ENCODE measurements around the gene CDC42BPA. TPM values are rescaled to one million over a fixed set of nuclear protein-coding genes. Genes with fewer than 3 reads are reported as not detected.

The CDC42BPA gene
- total and polyA plus RNA-seq, 2 of the 13 experiments (the other 11 are each of a cell fraction or from before 2014, with no cell fraction given): 6.5 to 16.0 TPM

DNA sequence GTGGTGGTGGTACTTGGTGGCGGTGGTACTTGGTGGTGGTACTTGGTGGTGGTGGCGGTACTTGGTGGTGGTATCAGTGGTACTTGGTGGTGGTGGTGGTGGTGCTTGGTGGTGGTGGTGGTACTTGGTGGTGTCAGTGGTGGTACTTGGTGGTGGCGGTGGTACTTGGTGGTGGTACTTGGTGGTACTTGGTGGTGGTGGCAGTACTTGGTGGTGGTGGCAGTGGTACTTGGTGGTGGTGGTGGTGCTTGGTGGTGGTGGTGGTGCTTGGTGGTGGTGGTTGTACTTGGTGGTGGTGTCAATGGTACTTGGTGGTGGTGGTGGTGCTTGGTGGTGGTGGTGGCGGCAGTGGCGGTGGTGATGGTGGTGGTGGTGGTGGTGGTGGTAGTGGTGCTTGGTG, 358.0 kb downstream of the CDC42BPA start:
- DNase-seq (ENCODE audit: low spot score): no peak
- Histone ChIP-seq H3K36me3 (replicated peaks in 1 of 2; ENCODE audit: control insufficient read depth in 1 of 2, insufficient read depth in 2 of 2, low read length in 2 of 2) (peaks cover 8 to 30% of the 10 kb centered on the region in 2 experiments; a peak in 4 of 5 replicates), H3K27ac (ENCODE audit: extremely low read length, insufficient read depth, low read length) (no peak overlapping the region), H3K27me3 (ENCODE audit: control insufficient read depth in 1 of 2, insufficient read depth in 2 of 2, low read length in 2 of 2) (no peaks in the 10 kb centered on the region), H3K9me3 (ENCODE audit: low read length) (no peaks in the 10 kb centered on the region), H3K4me1 (ENCODE audit: insufficient read depth, low read length) (peaks cover 16% of the 10 kb centered on the region), H2AFZ (ENCODE audit: low read length) (no peak overlapping the region), H3K9ac (ENCODE audit: insufficient read depth, low read depth, low read length) (no peak overlapping the region), H3K4me3 (replicated peaks in 1 of 3; ENCODE audit: insufficient read depth in 1 of 3, low read depth in 2 of 3, low read length in 3 of 3) (no peak overlapping the region), H4K20me1 (ENCODE audit: insufficient read depth, low read length) (peaks cover 70% of the 10 kb centered on the region; the same call in 1 of the 2 replicates), H3K4me2 (ENCODE audit: low read depth, low read length) (no peak overlapping the region), H3K79me2 (ENCODE audit: insufficient read depth, low read length) (peaks cover 67% of the 10 kb centered on the region)
- POLR2A ChIA-PET: no interaction called here
- FAIRE-seq: no peak
- BruUV-seq (replicated peaks): no TSS peak
- TF ChIP-seq ZSCAN21 (CRISPR knock-in tag; IDR thresholded peaks at IDR 0.05; ENCODE audit: borderline replicate concordance): peak; percentile 81; the same call in 1 of the 2 replicates
- TF ChIP-seq ETV5 (CRISPR knock-in tag; IDR thresholded peaks at IDR 0.05; ENCODE audit: borderline replicate concordance): no peak
- ATAC-seq: no peak
- CTCF ChIA-PET (ENCODE audit: low intra/inter-chr PET ratio, low total read pairs): no interaction called here
- intact Hi-C loops (cut with micrococcal nuclease; ENCODE audit: unreplicated experiment): no loop called here
- WGBS (ENCODE audit: low lambda C conversion rate): 74% methylated on average over 5 of the region's 5 CpGs
- in situ Hi-C loops (cut with HindIII; ENCODE audit: extremely low pct_ligation_motif_present, low pct_unique_long_range_greater_than_20kb): no loop called here

DNA sequence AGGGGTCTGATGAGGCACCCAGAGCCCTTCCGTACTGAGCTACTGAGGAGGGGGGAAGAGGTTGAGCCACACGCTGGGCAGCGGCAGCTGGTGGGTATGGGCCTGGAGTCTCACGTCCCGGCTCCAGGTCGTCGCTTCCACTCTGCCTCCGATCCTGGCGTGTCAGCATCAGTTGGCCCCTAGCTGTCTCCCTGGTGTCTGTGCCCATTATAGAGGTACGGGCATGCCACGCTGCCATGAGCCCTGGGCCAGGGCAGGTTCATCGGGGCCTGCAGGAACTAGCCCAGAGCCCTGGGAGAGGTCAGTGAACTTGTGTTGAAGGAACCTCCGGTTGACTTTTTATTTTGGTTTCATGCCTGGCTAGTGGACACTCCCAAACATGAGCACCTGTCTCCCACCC, 360.0 kb downstream of the CDC42BPA start:
- Histone ChIP-seq H3K9me3 (ENCODE audit: low read length) (no peaks in the 10 kb centered on the region), H3K36me3 (replicated peaks in 1 of 2; ENCODE audit: control insufficient read depth in 1 of 2, insufficient read depth in 2 of 2, low read length in 2 of 2) (peaks cover 7 to 36% of the 10 kb centered on the region in 2 experiments; a peak in 4 of 5 replicates), H3K27me3 (ENCODE audit: control insufficient read depth in 1 of 2, insufficient read depth in 2 of 2, low read length in 2 of 2) (no peaks in the 10 kb centered on the region), H3K9ac (ENCODE audit: insufficient read depth, low read depth, low read length) (no peak overlapping the region), H3K79me2 (ENCODE audit: insufficient read depth, low read length) (peaks cover 85% of the 10 kb centered on the region), H2AFZ (ENCODE audit: low read length) (no peak overlapping the region), H3K4me1 (ENCODE audit: insufficient read depth, low read length) (0 out of 2 replicates have a peak, but pooled peaks cover 6% of the 10 kb centered on the region), H3K27ac (ENCODE audit: extremely low read length, insufficient read depth, low read length) (no peak overlapping the region), H3K4me2 (ENCODE audit: low read depth, low read length) (no peak overlapping the region), H4K20me1 (ENCODE audit: insufficient read depth, low read length) (peaks cover 71% of the 10 kb centered on the region; the same call in 1 of the 2 replicates), H3K4me3 (replicated peaks in 1 of 3; ENCODE audit: insufficient read depth in 1 of 3, low read depth in 2 of 3, low read length in 3 of 3) (no peak overlapping the region)
- in situ Hi-C loops (cut with HindIII; ENCODE audit: extremely low pct_ligation_motif_present, low pct_unique_long_range_greater_than_20kb): no loop called here
- intact Hi-C loops (cut with micrococcal nuclease; ENCODE audit: unreplicated experiment): no loop called here
- CTCF ChIA-PET (ENCODE audit: low intra/inter-chr PET ratio, low total read pairs): no interaction called here
- ATAC-seq: no peak
- POLR2A ChIA-PET: no interaction called here
- FAIRE-seq: no peak
- BruUV-seq (replicated peaks): no TSS peak
- DNase-seq (ENCODE audit: low spot score): no peak
- 81% methylated on average over 2 of the region's 13 CpGs for WGBS (ENCODE audit: low lambda C conversion rate)
- TF ChIP-seq, protein P1, sequence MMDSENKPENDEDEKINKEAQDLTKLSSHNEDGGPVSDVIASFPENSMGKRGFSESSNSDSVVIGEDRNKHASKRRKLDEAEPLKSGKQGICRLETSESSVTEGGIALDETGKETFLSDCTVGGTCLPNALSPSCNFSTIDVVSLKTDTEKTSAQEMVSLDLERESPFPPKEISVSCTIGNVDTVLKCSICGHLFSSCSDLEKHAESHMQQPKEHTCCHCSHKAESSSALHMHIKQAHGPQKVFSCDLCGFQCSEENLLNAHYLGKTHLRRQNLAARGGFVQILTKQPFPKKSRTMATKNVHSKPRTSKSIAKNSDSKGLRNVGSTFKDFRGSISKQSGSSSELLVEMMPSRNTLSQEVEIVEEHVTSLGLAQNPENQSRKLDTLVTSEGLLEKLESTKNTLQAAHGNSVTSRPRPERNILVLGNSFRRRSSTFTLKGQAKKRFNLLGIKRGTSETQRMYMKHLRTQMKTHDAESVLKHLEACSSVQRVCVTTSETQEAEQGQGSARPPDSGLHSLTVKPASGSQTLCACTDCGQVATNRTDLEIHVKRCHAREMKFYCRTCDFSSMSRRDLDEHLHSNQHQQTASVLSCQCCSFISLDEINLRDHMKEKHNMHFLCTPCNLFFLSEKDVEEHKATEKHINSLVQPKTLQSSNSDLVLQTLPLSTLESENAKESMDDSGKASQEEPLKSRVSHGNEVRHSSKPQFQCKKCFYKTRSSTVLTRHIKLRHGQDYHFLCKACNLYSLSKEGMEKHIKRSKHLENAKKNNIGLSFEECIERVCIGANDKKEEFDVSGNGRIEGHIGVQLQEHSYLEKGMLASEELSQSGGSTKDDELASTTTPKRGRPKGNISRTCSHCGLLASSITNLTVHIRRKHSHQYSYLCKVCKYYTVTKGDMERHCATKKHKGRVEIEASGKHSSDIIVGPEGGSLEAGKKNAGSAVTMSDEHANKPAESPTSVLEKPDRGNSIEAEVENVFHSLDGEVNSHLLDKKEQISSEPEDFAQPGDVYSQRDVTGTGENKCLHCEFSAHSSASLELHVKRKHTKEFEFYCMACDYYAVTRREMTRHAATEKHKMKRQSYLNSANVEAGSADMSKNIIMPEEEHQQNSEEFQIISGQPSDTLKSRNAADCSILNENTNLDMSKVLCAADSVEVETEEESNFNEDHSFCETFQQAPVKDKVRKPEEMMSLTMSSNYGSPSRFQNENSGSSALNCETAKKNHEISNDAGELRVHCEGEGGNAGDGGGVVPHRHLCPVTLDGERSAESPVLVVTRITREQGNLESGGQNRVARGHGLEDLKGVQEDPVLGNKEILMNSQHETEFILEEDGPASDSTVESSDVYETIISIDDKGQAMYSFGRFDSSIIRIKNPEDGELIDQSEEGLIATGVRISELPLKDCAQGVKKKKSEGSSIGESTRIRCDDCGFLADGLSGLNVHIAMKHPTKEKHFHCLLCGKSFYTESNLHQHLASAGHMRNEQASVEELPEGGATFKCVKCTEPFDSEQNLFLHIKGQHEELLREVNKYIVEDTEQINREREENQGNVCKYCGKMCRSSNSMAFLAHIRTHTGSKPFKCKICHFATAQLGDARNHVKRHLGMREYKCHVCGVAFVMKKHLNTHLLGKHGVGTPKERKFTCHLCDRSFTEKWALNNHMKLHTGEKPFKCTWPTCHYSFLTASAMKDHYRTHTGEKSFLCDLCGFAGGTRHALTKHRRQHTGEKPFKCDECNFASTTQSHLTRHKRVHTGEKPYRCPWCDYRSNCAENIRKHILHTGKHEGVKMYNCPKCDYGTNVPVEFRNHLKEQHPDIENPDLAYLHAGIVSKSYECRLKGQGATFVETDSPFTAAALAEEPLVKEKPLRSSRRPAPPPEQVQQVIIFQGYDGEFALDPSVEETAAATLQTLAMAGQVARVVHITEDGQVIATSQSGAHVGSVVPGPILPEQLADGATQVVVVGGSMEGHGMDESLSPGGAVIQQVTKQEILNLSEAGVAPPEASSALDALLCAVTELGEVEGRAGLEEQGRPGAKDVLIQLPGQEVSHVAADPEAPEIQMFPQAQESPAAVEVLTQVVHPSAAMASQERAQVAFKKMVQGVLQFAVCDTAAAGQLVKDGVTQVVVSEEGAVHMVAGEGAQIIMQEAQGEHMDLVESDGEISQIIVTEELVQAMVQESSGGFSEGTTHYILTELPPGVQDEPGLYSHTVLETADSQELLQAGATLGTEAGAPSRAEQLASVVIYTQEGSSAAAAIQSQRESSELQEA (CRISPR knock-in tag; IDR thresholded peaks at IDR 0.05; ENCODE audit: not compliant biosample characterization): no peak
- no peak for TF ChIP-seq PAWR (CRISPR knock-in tag; IDR thresholded peaks at IDR 0.05; ENCODE audit: borderline replicate concordance)
- TF ChIP-seq, protein P2, sequence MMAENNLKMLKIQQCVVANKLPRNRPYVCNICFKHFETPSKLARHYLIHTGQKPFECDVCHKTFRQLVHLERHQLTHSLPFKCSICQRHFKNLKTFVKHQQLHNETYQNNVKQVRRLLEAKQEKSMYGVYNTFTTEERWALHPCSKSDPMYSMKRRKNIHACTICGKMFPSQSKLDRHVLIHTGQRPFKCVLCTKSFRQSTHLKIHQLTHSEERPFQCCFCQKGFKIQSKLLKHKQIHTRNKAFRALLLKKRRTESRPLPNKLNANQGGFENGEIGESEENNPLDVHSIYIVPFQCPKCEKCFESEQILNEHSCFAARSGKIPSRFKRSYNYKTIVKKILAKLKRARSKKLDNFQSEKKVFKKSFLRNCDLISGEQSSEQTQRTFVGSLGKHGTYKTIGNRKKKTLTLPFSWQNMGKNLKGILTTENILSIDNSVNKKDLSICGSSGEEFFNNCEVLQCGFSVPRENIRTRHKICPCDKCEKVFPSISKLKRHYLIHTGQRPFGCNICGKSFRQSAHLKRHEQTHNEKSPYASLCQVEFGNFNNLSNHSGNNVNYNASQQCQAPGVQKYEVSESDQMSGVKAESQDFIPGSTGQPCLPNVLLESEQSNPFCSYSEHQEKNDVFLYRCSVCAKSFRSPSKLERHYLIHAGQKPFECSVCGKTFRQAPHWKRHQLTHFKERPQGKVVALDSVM (CRISPR knock-in tag; IDR thresholded peaks at IDR 0.05): no peak
